HepG2 (cell line): ENCODE measurements around the gene MIOS. TPM values are rescaled to one million over a fixed set of nuclear protein-coding genes. Genes with fewer than 3 reads are reported as not detected.

Source experiments
- ATAC-seq: fragments of 200-7000 bp; cut with Tn5 transposase; 3 replicates; pipeline ENCODE4 v1.9.1; 2020; ENCODE audit warnings: mild to moderate bottlenecking, moderate library complexity
- BruUV-seq: library from RNA; stranded (reverse); fragments of 400-500 nt; replicated peaks from 2 replicates; lab custom pipeline; 2021; lab: Mats Ljungman, UMichigan
- CTCF ChIA-PET: fragments of 300-600 bp; formaldehyde crosslinking; extraction: SDS; loops from one replicate; lab custom pipeline; 2021; ENCODE audit warnings: low total read pairs, inconsistent platforms, low intra/inter-chr PET ratio; lab: Yijun Ruan, JAX
- POLR2A ChIA-PET: fragments of 350-600 bp; sonication (Branson Sonifier 250); formaldehyde crosslinking; loops from one replicate; lab custom pipeline; 2020; ENCODE audit warnings: antibody characterized with exemption, inconsistent platforms; lab: Yijun Ruan, JAX
- DNase-seq: peaks from one replicate; pipeline ENCODE4 v3.0.0-alpha.2; 2015; ENCODE audit warnings: low spot score
- FAIRE-seq: peaks from 3 replicates; lab custom pipeline; 2011; peaks lifted over from hg19 to GRCh38; lab: Jason Lieb, UNC
- H2AFZ ChIP-seq: one replicate; pipeline ENCODE4 v1.6.1; 2011; ENCODE audit warnings: low read length, inconsistent platforms
- H3K27ac ChIP-seq: fragments of 300-600 bp; 3 replicates; pipeline ENCODE4 v1.8.0; 2011; ENCODE audit warnings: mixed run types, mild to moderate bottlenecking, mixed read lengths, low read length, inconsistent platforms; ENCODE audit not compliant: insufficient read depth; ENCODE audit errors: extremely low read length
- H3K27me3 ChIP-seq, 2 experiments: fragments of 200-600 bp in 1 of 2; 2 replicates in 1 of 2; 3 replicates in 1 of 2; pipeline versions ENCODE4 v1.6.0 to v1.8.0; 2011; ENCODE audit warnings: low read length in 2 of 2, mild to moderate bottlenecking in 2 of 2, moderate library complexity in 2 of 2, inconsistent platforms in 1 of 2; ENCODE audit not compliant: insufficient read depth in 2 of 2, control insufficient read depth in 1 of 2
- H3K36me3 ChIP-seq, 2 experiments: fragments of 200-600 bp in 1 of 2; replicated peaks in 1 of 2; 2 replicates in 1 of 2; 3 replicates in 1 of 2; pipeline versions ENCODE4 v1.5.1 to v1.8.0; 2011; ENCODE audit warnings: low read length in 2 of 2, inconsistent platforms in 1 of 2; ENCODE audit not compliant: insufficient read depth in 2 of 2, control insufficient read depth in 1 of 2
- H3K4me1 ChIP-seq: 2 replicates; pipeline ENCODE4 v1.5.1; 2012; ENCODE audit warnings: low read length, inconsistent platforms; ENCODE audit not compliant: insufficient read depth
- H3K4me2 ChIP-seq: 2 replicates; pipeline ENCODE4 v1.6.0; 2011; ENCODE audit warnings: low read depth, low read length, inconsistent platforms
- H3K4me3 ChIP-seq, 3 experiments: fragments of 200-600 bp in 1 of 3; sonication (generic), shearing (Covaris generic) in 1 of 3; replicated peaks in 1 of 3; 2 replicates each; pipeline ENCODE4 v1.5.1; 2011 to 2016; ENCODE audit warnings: low read length in 3 of 3, inconsistent platforms in 2 of 3, low read depth in 2 of 3, mild to moderate bottlenecking in 2 of 3, control low read depth in 1 of 3, mixed read lengths in 1 of 3; ENCODE audit not compliant: insufficient read depth in 1 of 3
- H3K79me2 ChIP-seq: one replicate; pipeline ENCODE4 v1.6.1; 2011; ENCODE audit warnings: low read length, inconsistent platforms; ENCODE audit not compliant: insufficient read depth
- H3K9ac ChIP-seq: 2 replicates; pipeline ENCODE4 v1.6.0; 2011; ENCODE audit warnings: mild to moderate bottlenecking, low read depth, low read length, inconsistent platforms; ENCODE audit not compliant: insufficient read depth
- H3K9me3 ChIP-seq: 2 replicates; pipeline ENCODE4 v1.5.1; 2012; ENCODE audit warnings: mild to moderate bottlenecking, low read length
- H4K20me1 ChIP-seq: 2 replicates; pipeline ENCODE4 v1.6.0; 2011; ENCODE audit warnings: inconsistent platforms, mild to moderate bottlenecking, low read length, moderate library complexity; ENCODE audit not compliant: insufficient read depth
- CTCF ChIP-seq: sonication (generic); formaldehyde crosslinking; IDR thresholded peaks from 2 replicates; pipeline ENCODE4 v1.5.0; 2020; ENCODE audit warnings: mild to moderate bottlenecking, missing genetic modification reagents, moderate library complexity
- NCOR1 ChIP-seq: fragments of 200-600 bp; sonication (generic); IDR thresholded peaks from 2 replicates; pipeline ENCODE4 v1.7.0; 2017; ENCODE audit warnings: antibody characterized with exemption, low read length, borderline replicate concordance
- NR2F1 ChIP-seq, 2 experiments: fragments of 450-650 bp in 1 of 2; formaldehyde crosslinking in 1 of 2; IDR thresholded peaks; 2 replicates each; pipeline versions ENCODE4 v1.5.0 to v1.6.1; 2016 to 2020; ENCODE audit warnings: mild to moderate bottlenecking in 1 of 2, missing compliant biosample characterization in 1 of 2, missing genetic modification reagents in 1 of 2, moderate library complexity in 1 of 2
- RELA ChIP-seq: sonication (generic); formaldehyde crosslinking; IDR thresholded peaks from 2 replicates; pipeline ENCODE4 v1.4.0; 2020; ENCODE audit warnings: missing genetic modification reagents
- RFX1 ChIP-seq: fragments of 450-650 bp; IDR thresholded peaks from 2 replicates; pipeline ENCODE4 v1.6.1; 2017
- ZFY ChIP-seq: sonication (generic); formaldehyde crosslinking; IDR thresholded peaks from 2 replicates; pipeline ENCODE4 v1.4.0; 2020; ENCODE audit warnings: missing genetic modification reagents
- ZNF333 ChIP-seq: sonication (generic); formaldehyde crosslinking; IDR thresholded peaks from 2 replicates; pipeline ENCODE4 v1.4.0; 2020; ENCODE audit warnings: mild to moderate bottlenecking, missing genetic modification reagents, borderline replicate concordance
- ZNF605 ChIP-seq: sonication (generic); formaldehyde crosslinking; IDR thresholded peaks from 2 replicates; pipeline ENCODE4 v1.8.0; 2022; ENCODE audit warnings: mild to moderate bottlenecking, missing genetic modification reagents
- WGBS: methylation state at CpG from one replicate; pipeline ENCODE4 v1.1.6; 2017; ENCODE audit warnings: low lambda C conversion rate; 5-methylcytosine and 5-hydroxymethylcytosine counted together
- in situ Hi-C: cut with HindIII; loops from 2 replicates; pipeline ENCODE4 v1.10.0; 2017; ENCODE audit warnings: low pct_unique_long_range_greater_than_20kb; ENCODE audit not compliant: extremely low pct_ligation_motif_present
- intact Hi-C: fragments of 100-400 bp; cut with micrococcal nuclease; formaldehyde crosslinking; loops from one replicate; pipeline ENCODE4 v1.10.0; 2022; ENCODE audit not compliant: unreplicated experiment
- polyA plus RNA-seq, 8 experiments: library from polyadenylated mRNA; depleted of rRNA in 3 of 8; stranded (reverse) in 7 of 8; unstranded in 1 of 8; fragments of >200 nt; fragmentation: Illumina TruSeq in 4 of 8; extraction: Trizol in 4 of 8; gene quantifications; 2 replicates each; pipeline versions ENCODE4 v1.2.1 to v1.2.3, GENCODE V29; 2011 to 2016; ENCODE audit warnings: low read depth in 4 of 8, missing spikeins in 1 of 8, mixed read lengths in 1 of 8; ENCODE audit not compliant: insufficient read depth in 1 of 8
- total RNA-seq, 5 experiments: library from RNA; depleted of rRNA; stranded (reverse); fragments of >200 nt; fragmentation: Illumina TruSeq; extraction: Trizol; gene quantifications; 2 replicates each; pipeline ENCODE4 v1.2.3, GENCODE V29; 2016; ENCODE audit warnings: low read depth in 1 of 5
- TF ChIP-seq, protein P1 (sequence below): sonication (generic); formaldehyde crosslinking; IDR thresholded peaks from 2 replicates; pipeline ENCODE4 v1.5.0; 2020; ENCODE audit warnings: mild to moderate bottlenecking, missing genetic modification reagents, borderline replicate concordance
- TF ChIP-seq, protein P2 (sequence below): sonication (generic); formaldehyde crosslinking; IDR thresholded peaks from 2 replicates; pipeline ENCODE4 v1.4.0; 2020; ENCODE audit warnings: mild to moderate bottlenecking, missing genetic modification reagents

Gene MIOS
- total and polyA plus RNA-seq, 2 of the 13 experiments (the other 11 are each of a cell fraction or from before 2014, with no cell fraction given) = 15.2 to 33.5 TPM

DNA sequence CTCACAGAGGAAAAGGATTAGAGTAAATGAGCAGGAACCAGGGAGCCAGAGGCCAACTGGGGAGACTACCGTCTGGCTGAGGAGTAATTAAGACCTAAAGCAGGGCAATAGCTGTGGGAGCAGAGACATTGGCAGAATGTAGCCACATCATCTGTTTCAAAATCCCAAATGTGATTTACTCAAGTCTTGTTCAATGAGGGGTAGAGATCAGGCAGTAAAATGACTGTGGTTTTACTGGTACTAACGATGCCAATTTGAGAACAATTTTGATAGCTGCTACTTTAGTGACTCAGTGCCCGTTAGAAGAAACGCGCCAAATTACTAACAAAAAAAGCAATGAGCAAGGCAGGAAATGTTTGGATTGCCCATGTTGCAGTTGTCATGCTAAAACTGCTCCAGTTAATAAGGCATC, 12.7 kb upstream of the MIOS start:
- no peak for FAIRE-seq
- no peak for TF ChIP-seq CTCF
- TF ChIP-seq ZFY (CRISPR knock-in tag) = no peak
- no peak for TF ChIP-seq RELA (CRISPR knock-in tag)
- no peak for TF ChIP-seq NCOR1
- TF ChIP-seq ZNF333 = no peak
- TF ChIP-seq NR2F1 (CRISPR knock-in tag; IDR thresholded peaks at IDR 0.05) = no peak
- TF ChIP-seq ZNF605 (CRISPR knock-in tag) = no peak
- TF ChIP-seq, protein P1, sequence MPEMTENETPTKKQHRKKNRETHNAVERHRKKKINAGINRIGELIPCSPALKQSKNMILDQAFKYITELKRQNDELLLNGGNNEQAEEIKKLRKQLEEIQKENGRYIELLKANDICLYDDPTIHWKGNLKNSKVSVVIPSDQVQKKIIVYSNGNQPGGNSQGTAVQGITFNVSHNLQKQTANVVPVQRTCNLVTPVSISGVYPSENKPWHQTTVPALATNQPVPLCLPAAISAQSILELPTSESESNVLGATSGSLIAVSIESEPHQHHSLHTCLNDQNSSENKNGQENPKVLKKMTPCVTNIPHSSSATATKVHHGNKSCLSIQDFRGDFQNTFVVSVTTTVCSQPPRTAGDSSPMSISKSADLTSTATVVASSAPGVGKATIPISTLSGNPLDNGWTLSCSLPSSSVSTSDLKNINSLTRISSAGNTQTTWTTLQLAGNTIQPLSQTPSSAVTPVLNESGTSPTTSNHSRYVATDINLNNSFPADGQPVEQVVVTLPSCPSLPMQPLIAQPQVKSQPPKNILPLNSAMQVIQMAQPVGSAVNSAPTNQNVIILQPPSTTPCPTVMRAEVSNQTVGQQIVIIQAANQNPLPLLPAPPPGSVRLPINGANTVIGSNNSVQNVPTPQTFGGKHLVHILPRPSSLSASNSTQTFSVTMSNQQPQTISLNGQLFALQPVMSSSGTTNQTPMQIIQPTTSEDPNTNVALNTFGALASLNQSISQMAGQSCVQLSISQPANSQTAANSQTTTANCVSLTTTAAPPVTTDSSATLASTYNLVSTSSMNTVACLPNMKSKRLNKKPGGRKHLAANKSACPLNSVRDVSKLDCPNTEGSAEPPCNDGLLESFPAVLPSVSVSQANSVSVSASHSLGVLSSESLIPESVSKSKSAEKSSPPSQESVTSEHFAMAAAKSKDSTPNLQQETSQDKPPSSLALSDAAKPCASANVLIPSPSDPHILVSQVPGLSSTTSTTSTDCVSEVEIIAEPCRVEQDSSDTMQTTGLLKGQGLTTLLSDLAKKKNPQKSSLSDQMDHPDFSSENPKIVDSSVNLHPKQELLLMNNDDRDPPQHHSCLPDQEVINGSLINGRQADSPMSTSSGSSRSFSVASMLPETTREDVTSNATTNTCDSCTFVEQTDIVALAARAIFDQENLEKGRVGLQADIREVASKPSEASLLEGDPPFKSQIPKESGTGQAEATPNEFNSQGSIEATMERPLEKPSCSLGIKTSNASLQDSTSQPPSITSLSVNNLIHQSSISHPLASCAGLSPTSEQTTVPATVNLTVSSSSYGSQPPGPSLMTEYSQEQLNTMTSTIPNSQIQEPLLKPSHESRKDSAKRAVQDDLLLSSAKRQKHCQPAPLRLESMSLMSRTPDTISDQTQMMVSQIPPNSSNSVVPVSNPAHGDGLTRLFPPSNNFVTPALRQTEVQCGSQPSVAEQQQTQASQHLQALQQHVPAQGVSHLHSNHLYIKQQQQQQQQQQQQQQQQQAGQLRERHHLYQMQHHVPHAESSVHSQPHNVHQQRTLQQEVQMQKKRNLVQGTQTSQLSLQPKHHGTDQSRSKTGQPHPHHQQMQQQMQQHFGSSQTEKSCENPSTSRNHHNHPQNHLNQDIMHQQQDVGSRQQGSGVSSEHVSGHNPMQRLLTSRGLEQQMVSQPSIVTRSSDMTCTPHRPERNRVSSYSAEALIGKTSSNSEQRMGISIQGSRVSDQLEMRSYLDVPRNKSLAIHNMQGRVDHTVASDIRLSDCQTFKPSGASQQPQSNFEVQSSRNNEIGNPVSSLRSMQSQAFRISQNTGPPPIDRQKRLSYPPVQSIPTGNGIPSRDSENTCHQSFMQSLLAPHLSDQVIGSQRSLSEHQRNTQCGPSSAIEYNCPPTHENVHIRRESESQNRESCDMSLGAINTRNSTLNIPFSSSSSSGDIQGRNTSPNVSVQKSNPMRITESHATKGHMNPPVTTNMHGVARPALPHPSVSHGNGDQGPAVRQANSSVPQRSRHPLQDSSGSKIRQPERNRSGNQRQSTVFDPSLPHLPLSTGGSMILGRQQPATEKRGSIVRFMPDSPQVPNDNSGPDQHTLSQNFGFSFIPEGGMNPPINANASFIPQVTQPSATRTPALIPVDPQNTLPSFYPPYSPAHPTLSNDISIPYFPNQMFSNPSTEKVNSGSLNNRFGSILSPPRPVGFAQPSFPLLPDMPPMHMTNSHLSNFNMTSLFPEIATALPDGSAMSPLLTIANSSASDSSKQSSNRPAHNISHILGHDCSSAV (CRISPR knock-in tag) = no peak
- TF ChIP-seq, protein P2, sequence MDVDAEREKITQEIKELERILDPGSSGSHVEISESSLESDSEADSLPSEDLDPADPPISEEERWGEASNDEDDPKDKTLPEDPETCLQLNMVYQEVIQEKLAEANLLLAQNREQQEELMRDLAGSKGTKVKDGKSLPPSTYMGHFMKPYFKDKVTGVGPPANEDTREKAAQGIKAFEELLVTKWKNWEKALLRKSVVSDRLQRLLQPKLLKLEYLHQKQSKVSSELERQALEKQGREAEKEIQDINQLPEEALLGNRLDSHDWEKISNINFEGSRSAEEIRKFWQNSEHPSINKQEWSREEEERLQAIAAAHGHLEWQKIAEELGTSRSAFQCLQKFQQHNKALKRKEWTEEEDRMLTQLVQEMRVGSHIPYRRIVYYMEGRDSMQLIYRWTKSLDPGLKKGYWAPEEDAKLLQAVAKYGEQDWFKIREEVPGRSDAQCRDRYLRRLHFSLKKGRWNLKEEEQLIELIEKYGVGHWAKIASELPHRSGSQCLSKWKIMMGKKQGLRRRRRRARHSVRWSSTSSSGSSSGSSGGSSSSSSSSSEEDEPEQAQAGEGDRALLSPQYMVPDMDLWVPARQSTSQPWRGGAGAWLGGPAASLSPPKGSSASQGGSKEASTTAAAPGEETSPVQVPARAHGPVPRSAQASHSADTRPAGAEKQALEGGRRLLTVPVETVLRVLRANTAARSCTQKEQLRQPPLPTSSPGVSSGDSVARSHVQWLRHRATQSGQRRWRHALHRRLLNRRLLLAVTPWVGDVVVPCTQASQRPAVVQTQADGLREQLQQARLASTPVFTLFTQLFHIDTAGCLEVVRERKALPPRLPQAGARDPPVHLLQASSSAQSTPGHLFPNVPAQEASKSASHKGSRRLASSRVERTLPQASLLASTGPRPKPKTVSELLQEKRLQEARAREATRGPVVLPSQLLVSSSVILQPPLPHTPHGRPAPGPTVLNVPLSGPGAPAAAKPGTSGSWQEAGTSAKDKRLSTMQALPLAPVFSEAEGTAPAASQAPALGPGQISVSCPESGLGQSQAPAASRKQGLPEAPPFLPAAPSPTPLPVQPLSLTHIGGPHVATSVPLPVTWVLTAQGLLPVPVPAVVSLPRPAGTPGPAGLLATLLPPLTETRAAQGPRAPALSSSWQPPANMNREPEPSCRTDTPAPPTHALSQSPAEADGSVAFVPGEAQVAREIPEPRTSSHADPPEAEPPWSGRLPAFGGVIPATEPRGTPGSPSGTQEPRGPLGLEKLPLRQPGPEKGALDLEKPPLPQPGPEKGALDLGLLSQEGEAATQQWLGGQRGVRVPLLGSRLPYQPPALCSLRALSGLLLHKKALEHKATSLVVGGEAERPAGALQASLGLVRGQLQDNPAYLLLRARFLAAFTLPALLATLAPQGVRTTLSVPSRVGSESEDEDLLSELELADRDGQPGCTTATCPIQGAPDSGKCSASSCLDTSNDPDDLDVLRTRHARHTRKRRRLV (CRISPR knock-in tag) = no peak
- no peak for TF ChIP-seq RFX1

More for the DNA sequence above, 12.7 kb upstream of the MIOS start:
- WGBS = 90% methylated on average over 5 of the region's 5 CpGs
- no peaks in the 10 kb centered on the region for H3K27me3 ChIP-seq
- H3K9me3 ChIP-seq = no peaks in the 10 kb centered on the region
- H3K36me3 ChIP-seq = no peaks in the 10 kb centered on the region
- H3K4me1 ChIP-seq = no peaks in the 10 kb centered on the region
- POLR2A ChIA-PET = no interaction called here
- H3K79me2 ChIP-seq = no peaks in the 10 kb centered on the region
- CTCF ChIA-PET = no interaction called here
- DNase-seq (no peak), ATAC-seq (no peak)
- no peak overlapping the region for H3K4me3 ChIP-seq
- no peak overlapping the region for H2AFZ ChIP-seq
- H4K20me1 ChIP-seq = no peaks in the 10 kb centered on the region
- intact Hi-C loops = no loop called here
- no peak overlapping the region for H3K4me2 ChIP-seq
- H3K27ac ChIP-seq = no peak overlapping the region
- no peak overlapping the region for H3K9ac ChIP-seq
- in situ Hi-C loops = no loop called here
- no TSS peak for BruUV-seq
